ENCODE results near the gene CFAP97D2.

Gene CFAP97D2

GRCh38 chr13:114260814-114261213 lies 81.8 kb downstream of the CFAP97D2 start:
- no peak for TF ChIP-seq PATZ1 (CRISPR knock-in tag; IDR thresholded peaks at IDR 0.05; ENCODE audit: borderline replicate concordance)
- TF ChIP-seq SNAI2 (CRISPR knock-in tag; IDR thresholded peaks at IDR 0.05), result no peak
- no peak for TF ChIP-seq ZFP30 (CRISPR knock-in tag; IDR thresholded peaks at IDR 0.05)
- no peak for TF ChIP-seq ISL1 (CRISPR knock-in tag; IDR thresholded peaks at IDR 0.05)
- TF ChIP-seq ZC3H10 (CRISPR knock-in tag; IDR thresholded peaks at IDR 0.05), result no peak
- no peak for TF ChIP-seq TCF4 (CRISPR knock-in tag; IDR thresholded peaks at IDR 0.05; ENCODE audit: borderline replicate concordance)
- no peak for TF ChIP-seq RARB (CRISPR knock-in tag; IDR thresholded peaks at IDR 0.05)
- no peak for TF ChIP-seq ZNF8 (CRISPR knock-in tag; IDR thresholded peaks at IDR 0.05)
- TF ChIP-seq ZNF565 (CRISPR knock-in tag; conservative IDR thresholded peaks at IDR 0.05; ENCODE audit: low read depth), result no peak
- TF ChIP-seq, protein P1, sequence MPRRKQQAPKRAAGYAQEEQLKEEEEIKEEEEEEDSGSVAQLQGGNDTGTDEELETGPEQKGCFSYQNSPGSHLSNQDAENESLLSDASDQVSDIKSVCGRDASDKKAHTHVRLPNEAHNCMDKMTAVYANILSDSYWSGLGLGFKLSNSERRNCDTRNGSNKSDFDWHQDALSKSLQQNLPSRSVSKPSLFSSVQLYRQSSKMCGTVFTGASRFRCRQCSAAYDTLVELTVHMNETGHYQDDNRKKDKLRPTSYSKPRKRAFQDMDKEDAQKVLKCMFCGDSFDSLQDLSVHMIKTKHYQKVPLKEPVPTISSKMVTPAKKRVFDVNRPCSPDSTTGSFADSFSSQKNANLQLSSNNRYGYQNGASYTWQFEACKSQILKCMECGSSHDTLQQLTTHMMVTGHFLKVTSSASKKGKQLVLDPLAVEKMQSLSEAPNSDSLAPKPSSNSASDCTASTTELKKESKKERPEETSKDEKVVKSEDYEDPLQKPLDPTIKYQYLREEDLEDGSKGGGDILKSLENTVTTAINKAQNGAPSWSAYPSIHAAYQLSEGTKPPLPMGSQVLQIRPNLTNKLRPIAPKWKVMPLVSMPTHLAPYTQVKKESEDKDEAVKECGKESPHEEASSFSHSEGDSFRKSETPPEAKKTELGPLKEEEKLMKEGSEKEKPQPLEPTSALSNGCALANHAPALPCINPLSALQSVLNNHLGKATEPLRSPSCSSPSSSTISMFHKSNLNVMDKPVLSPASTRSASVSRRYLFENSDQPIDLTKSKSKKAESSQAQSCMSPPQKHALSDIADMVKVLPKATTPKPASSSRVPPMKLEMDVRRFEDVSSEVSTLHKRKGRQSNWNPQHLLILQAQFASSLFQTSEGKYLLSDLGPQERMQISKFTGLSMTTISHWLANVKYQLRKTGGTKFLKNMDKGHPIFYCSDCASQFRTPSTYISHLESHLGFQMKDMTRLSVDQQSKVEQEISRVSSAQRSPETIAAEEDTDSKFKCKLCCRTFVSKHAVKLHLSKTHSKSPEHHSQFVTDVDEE (CRISPR knock-in tag; IDR thresholded peaks at IDR 0.05), result no peak
- TF ChIP-seq BACH2 (CRISPR knock-in tag; IDR thresholded peaks at IDR 0.05; ENCODE audit: borderline replicate concordance), result no peak
- ATAC-seq, result no peak

- TF ChIP-seq ZC3H10 (CRISPR knock-in tag; IDR thresholded peaks at IDR 0.05) (no peak), CSDC2 (CRISPR knock-in tag; IDR thresholded peaks at IDR 0.05) (no peak), BACH2 (CRISPR knock-in tag; IDR thresholded peaks at IDR 0.05; ENCODE audit: borderline replicate concordance) (no peak), GLIS3 (CRISPR knock-in tag; IDR thresholded peaks at IDR 0.05) (no peak), RARB (CRISPR knock-in tag; IDR thresholded peaks at IDR 0.05) (no peak), ARNTL (CRISPR knock-in tag; IDR thresholded peaks at IDR 0.05; ENCODE audit: borderline replicate concordance, low read depth) (no peak), OSR1 (CRISPR knock-in tag; IDR thresholded peaks at IDR 0.05) (no peak), ZNF8 (CRISPR knock-in tag; IDR thresholded peaks at IDR 0.05) (no peak), ZFP30 (CRISPR knock-in tag; IDR thresholded peaks at IDR 0.05) (no peak), CSRNP3 (CRISPR knock-in tag; IDR thresholded peaks at IDR 0.05) (no peak), PPARA (CRISPR knock-in tag; IDR thresholded peaks at IDR 0.05; ENCODE audit: borderline replicate concordance) (no peak), PATZ1 (CRISPR knock-in tag; IDR thresholded peaks at IDR 0.05; ENCODE audit: borderline replicate concordance) (no peak), TOX (CRISPR knock-in tag; IDR thresholded peaks at IDR 0.05; ENCODE audit: borderline replicate concordance) (no peak), ZNF70 (CRISPR knock-in tag; IDR thresholded peaks at IDR 0.05) (no peak), ZFP3 (CRISPR knock-in tag; IDR thresholded peaks at IDR 0.05) (no peak), ZNF565 (CRISPR knock-in tag; conservative IDR thresholded peaks at IDR 0.05; ENCODE audit: low read depth) (no peak)
- TF ChIP-seq, protein P1 (CRISPR knock-in tag; IDR thresholded peaks at IDR 0.05), result no peak
- TF ChIP-seq, protein P2, sequence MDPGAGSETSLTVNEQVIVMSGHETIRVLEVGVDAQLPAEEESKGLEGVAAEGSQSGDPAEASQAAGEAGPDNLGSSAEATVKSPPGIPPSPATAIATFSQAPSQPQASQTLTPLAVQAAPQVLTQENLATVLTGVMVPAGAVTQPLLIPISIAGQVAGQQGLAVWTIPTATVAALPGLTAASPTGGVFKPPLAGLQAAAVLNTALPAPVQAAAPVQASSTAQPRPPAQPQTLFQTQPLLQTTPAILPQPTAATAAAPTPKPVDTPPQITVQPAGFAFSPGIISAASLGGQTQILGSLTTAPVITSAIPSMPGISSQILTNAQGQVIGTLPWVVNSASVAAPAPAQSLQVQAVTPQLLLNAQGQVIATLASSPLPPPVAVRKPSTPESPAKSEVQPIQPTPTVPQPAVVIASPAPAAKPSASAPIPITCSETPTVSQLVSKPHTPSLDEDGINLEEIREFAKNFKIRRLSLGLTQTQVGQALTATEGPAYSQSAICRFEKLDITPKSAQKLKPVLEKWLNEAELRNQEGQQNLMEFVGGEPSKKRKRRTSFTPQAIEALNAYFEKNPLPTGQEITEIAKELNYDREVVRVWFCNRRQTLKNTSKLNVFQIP (CRISPR knock-in tag; IDR thresholded peaks at IDR 0.05; ENCODE audit: borderline replicate concordance, low read depth), result no peak
- TF ChIP-seq, protein P3, sequence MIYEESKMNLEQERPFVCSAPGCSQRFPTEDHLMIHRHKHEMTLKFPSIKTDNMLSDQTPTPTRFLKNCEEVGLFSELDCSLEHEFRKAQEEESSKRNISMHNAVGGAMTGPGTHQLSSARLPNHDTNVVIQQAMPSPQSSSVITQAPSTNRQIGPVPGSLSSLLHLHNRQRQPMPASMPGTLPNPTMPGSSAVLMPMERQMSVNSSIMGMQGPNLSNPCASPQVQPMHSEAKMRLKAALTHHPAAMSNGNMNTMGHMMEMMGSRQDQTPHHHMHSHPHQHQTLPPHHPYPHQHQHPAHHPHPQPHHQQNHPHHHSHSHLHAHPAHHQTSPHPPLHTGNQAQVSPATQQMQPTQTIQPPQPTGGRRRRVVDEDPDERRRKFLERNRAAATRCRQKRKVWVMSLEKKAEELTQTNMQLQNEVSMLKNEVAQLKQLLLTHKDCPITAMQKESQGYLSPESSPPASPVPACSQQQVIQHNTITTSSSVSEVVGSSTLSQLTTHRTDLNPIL (CRISPR knock-in tag; IDR thresholded peaks at IDR 0.05; ENCODE audit: low read depth), result no peak
- no peak for ATAC-seq
Measured at GRCh38 chr13:114261328-114261965, 82.4 kb downstream of the CFAP97D2 start.
